Measurements from ENCODE around the gene PARD6G.

PARD6G gene

DNA sequence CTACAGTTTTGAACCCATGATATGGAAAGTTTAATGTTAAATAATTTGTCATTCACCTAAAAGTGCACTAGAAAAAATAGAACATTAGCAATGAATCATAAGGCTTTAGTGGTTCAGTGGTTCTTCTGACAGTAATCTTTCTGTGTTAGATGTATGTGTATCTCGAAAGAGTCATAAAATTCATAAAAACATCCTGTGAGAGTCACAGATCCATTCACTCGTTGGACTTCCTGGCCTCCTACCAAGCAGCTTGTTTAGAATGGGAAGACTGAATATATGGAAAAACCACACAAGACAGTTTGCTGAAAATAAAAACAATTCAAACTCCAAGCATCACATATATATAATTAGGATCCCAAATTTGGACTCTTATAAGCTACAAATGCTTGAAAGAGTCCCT lies 103.4 kb downstream of the PARD6G start:
- H3K4me1 ChIP-seq (ENCODE audit: insufficient read depth, low read length) = peaks cover 7% of the 10 kb centered on the region
- no peaks in the 10 kb centered on the region for H3K9me3 ChIP-seq (ENCODE audit: low read length)
- H3K36me3 ChIP-seq (ENCODE audit: insufficient read depth, low read length) = peaks cover 7% of the 10 kb centered on the region
- H3K27ac ChIP-seq (ENCODE audit: low read depth, low read length) = no peak overlapping the region
- H3K9ac ChIP-seq (ENCODE audit: low read length) = no peak overlapping the region
- H3K27me3 ChIP-seq (ENCODE audit: control insufficient read depth in 1 of 2, insufficient read depth in 2 of 2, low read length in 2 of 2) = no peaks in the 10 kb centered on the region
- H3K4me3 ChIP-seq (ENCODE audit: low read depth in 1 of 2, low read length in 2 of 2) = no peak overlapping the region

GRCh38 chr18:80140455-80140985 lies 106.8 kb downstream of the PARD6G start:
- Histone ChIP-seq H3K36me3 (ENCODE audit: insufficient read depth, low read length) (peaks cover 35% of the 10 kb centered on the region), H3K4me1 (ENCODE audit: insufficient read depth, low read length) (no peaks in the 10 kb centered on the region), H3K27me3 (ENCODE audit: control insufficient read depth in 1 of 2, insufficient read depth in 2 of 2, low read length in 2 of 2) (no peaks in the 10 kb centered on the region), H3K9ac (ENCODE audit: low read length) (no peak overlapping the region), H3K27ac (ENCODE audit: low read depth, low read length) (no peak overlapping the region), H3K4me3 (ENCODE audit: low read depth in 1 of 2, low read length in 2 of 2) (no peak overlapping the region), H3K9me3 (ENCODE audit: low read length) (no peaks in the 10 kb centered on the region)

DNA sequence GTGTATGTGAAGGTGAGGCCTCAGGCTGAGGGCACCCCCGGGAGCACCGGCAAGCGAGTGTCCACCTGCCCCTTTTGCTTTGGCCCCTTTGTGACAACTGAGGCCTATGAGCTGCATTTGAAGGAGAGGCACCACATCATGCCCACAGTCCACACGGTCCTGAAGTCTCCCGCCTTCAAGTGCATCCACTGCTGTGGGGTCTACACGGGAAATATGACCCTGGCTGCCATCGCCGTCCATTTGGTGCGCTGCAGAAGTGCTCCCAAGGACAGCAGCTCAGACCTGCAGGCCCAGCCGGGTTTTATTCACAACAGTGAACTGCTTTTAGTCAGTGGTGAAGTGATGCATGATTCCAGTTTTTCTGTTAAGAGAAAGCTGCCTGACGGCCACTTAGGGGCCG lies 109.3 kb downstream of the PARD6G start:
- Histone ChIP-seq H3K27me3 (ENCODE audit: control insufficient read depth in 1 of 2, insufficient read depth in 2 of 2, low read length in 2 of 2) (no peaks in the 10 kb centered on the region), H3K27ac (ENCODE audit: low read depth, low read length) (no peak overlapping the region), H3K9me3 (ENCODE audit: low read length) (no peaks in the 10 kb centered on the region), H3K36me3 (ENCODE audit: insufficient read depth, low read length) (peaks cover 51% of the 10 kb centered on the region), H3K4me3 (ENCODE audit: low read depth in 1 of 2, low read length in 2 of 2) (no peak overlapping the region), H3K9ac (ENCODE audit: low read length) (no peak overlapping the region), H3K4me1 (ENCODE audit: insufficient read depth, low read length) (no peaks in the 10 kb centered on the region)

DNA sequence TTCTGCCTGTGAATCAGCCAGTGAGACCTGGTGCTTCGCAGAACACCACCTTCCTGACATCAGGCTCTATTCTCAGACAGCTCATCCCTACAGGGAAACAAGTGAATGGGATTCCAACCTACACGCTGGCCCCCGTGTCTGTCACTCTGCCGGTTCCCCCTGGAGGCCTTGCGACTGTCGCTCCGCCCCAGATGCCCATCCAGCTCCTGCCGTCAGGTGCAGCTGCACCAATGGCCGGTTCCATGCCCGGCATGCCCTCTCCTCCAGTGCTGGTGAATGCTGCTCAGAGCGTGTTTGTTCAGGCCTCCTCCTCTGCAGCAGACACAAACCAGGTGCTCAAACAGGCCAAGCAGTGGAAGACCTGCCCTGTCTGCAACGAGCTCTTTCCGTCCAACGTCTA lies 110.2 kb downstream of the PARD6G start:
- H3K27me3 ChIP-seq (ENCODE audit: control insufficient read depth in 1 of 2, insufficient read depth in 2 of 2, low read length in 2 of 2) = no peaks in the 10 kb centered on the region
- H3K9ac ChIP-seq (ENCODE audit: low read length) = no peak overlapping the region
- H3K27ac ChIP-seq (ENCODE audit: low read depth, low read length) = no peak overlapping the region
- H3K9me3 ChIP-seq (ENCODE audit: low read length) = no peaks in the 10 kb centered on the region
- no peak overlapping the region for H3K4me3 ChIP-seq (ENCODE audit: low read depth in 1 of 2, low read length in 2 of 2)
- peaks cover 51% of the 10 kb centered on the region for H3K36me3 ChIP-seq (ENCODE audit: insufficient read depth, low read length)
- H3K4me1 ChIP-seq (ENCODE audit: insufficient read depth, low read length) = no peaks in the 10 kb centered on the region

DNA sequence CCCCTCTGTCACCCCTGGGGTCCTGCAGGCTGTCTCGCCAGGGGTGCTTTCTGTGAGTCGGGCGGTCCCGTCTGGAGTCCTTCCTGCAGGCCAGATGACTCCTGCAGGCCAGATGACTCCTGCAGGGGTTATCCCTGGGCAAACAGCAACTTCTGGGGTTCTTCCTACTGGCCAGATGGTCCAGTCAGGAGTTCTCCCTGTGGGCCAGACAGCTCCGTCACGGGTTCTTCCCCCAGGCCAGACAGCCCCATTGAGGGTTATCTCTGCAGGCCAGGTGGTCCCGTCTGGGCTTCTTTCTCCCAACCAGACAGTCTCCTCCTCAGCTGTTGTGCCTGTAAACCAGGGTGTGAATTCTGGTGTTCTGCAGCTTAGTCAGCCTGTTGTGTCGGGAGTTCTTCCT lies 110.6 kb downstream of the PARD6G start:
- no peaks in the 10 kb centered on the region for H3K27me3 ChIP-seq (ENCODE audit: control insufficient read depth in 1 of 2, insufficient read depth in 2 of 2, low read length in 2 of 2)
- no peak overlapping the region for H3K27ac ChIP-seq (ENCODE audit: low read depth, low read length)
- H3K9ac ChIP-seq (ENCODE audit: low read length) = no peak overlapping the region
- no peaks in the 10 kb centered on the region for H3K9me3 ChIP-seq (ENCODE audit: low read length)
- peaks cover 51% of the 10 kb centered on the region for H3K36me3 ChIP-seq (ENCODE audit: insufficient read depth, low read length)
- no peaks in the 10 kb centered on the region for H3K4me1 ChIP-seq (ENCODE audit: insufficient read depth, low read length)
- H3K4me3 ChIP-seq (ENCODE audit: low read depth in 1 of 2, low read length in 2 of 2) = no peak overlapping the region

DNA sequence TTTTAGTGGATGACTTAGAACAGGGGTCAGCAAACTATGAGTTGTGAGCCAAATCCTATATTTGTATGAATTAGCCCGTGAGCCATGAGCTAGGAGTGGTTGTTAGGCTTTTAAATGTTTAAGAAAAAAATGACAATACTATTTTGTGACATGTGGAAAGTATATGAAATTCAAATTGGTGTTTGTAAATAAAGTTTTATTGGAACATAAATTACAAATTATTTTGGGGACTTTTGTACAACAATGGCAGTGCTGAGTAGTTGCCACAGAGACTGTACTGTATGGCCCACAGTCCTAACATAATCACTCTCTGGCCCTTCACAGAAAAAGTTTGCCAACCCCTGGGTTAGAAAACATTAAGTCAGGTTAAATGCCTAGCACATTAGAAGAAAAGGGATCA lies 112.2 kb downstream of the PARD6G start:
- Histone ChIP-seq H3K4me1 (ENCODE audit: insufficient read depth, low read length) (no peaks in the 10 kb centered on the region), H3K4me3 (ENCODE audit: low read depth in 1 of 2, low read length in 2 of 2) (no peak overlapping the region), H3K27me3 (ENCODE audit: control insufficient read depth in 1 of 2, insufficient read depth in 2 of 2, low read length in 2 of 2) (no peaks in the 10 kb centered on the region), H3K9ac (ENCODE audit: low read length) (no peak overlapping the region), H3K27ac (ENCODE audit: low read depth, low read length) (no peak overlapping the region), H3K36me3 (ENCODE audit: insufficient read depth, low read length) (peaks cover 51% of the 10 kb centered on the region), H3K9me3 (ENCODE audit: low read length) (no peaks in the 10 kb centered on the region)

- Histone ChIP-seq H3K9me3 (ENCODE audit: low read length) (no peaks in the 10 kb centered on the region), H3K9ac (ENCODE audit: low read length) (no peak overlapping the region), H3K27ac (ENCODE audit: low read depth, low read length) (no peak overlapping the region), H3K27me3 (ENCODE audit: control insufficient read depth in 1 of 2, insufficient read depth in 2 of 2, low read length in 2 of 2) (no peaks in the 10 kb centered on the region), H3K4me1 (ENCODE audit: insufficient read depth, low read length) (no peaks in the 10 kb centered on the region), H3K36me3 (ENCODE audit: insufficient read depth, low read length) (peaks cover 36% of the 10 kb centered on the region), H3K4me3 (ENCODE audit: low read depth in 1 of 2, low read length in 2 of 2) (no peak overlapping the region)
These were observed 114.2 kb downstream of the PARD6G start for GRCh38 chr18:80133124-80133523.

- peaks cover 27% of the 10 kb centered on the region for H3K36me3 ChIP-seq (ENCODE audit: insufficient read depth, low read length)
- no peaks in the 10 kb centered on the region for H3K27me3 ChIP-seq (ENCODE audit: control insufficient read depth in 1 of 2, insufficient read depth in 2 of 2, low read length in 2 of 2)
- H3K9ac ChIP-seq (ENCODE audit: low read length) = no peak overlapping the region
- no peaks in the 10 kb centered on the region for H3K4me1 ChIP-seq (ENCODE audit: insufficient read depth, low read length)
- H3K9me3 ChIP-seq (ENCODE audit: low read length) = no peaks in the 10 kb centered on the region
- no peak overlapping the region for H3K4me3 ChIP-seq (ENCODE audit: low read depth in 1 of 2, low read length in 2 of 2)
- no peak overlapping the region for H3K27ac ChIP-seq (ENCODE audit: low read depth, low read length)
These were observed 115.0 kb downstream of the PARD6G start for GRCh38 chr18:80132180-80132812.

DNA sequence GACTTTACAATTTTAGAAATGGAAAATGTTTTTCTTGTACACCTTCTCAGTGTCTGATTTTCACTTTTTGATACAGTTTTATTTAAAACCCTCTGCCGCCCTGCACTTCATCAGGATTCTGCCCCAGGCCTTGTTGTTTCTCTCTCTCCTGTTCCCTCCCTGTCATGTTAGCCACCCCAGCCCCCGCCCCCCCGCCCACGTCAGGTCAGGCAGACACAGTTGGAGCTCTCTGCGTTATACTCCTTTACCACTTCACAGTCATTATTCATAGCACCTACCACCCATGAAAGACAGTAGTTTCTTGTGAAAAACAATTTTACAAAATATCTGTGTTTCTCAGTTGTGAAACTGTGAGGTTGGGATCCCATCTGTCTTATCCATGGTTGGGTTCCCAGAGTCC lies 116.8 kb downstream of the PARD6G start:
- Histone ChIP-seq H3K9ac (ENCODE audit: low read length) (no peak overlapping the region), H3K27me3 (ENCODE audit: control insufficient read depth in 1 of 2, insufficient read depth in 2 of 2, low read length in 2 of 2) (no peaks in the 10 kb centered on the region), H3K4me1 (ENCODE audit: insufficient read depth, low read length) (no peaks in the 10 kb centered on the region), H3K36me3 (ENCODE audit: insufficient read depth, low read length) (peaks cover 15% of the 10 kb centered on the region), H3K27ac (ENCODE audit: low read depth, low read length) (no peak overlapping the region), H3K9me3 (ENCODE audit: low read length) (no peaks in the 10 kb centered on the region), H3K4me3 (ENCODE audit: low read depth in 1 of 2, low read length in 2 of 2) (no peak overlapping the region)

GRCh38 chr18:80129672-80130367 lies 117.5 kb downstream of the PARD6G start:
- no peaks in the 10 kb centered on the region for H3K9me3 ChIP-seq (ENCODE audit: low read length)
- no peak overlapping the region for H3K9ac ChIP-seq (ENCODE audit: low read length)
- no peaks in the 10 kb centered on the region for H3K4me1 ChIP-seq (ENCODE audit: insufficient read depth, low read length)
- H3K27ac ChIP-seq (ENCODE audit: low read depth, low read length) = no peak overlapping the region
- H3K36me3 ChIP-seq (ENCODE audit: insufficient read depth, low read length) = peaks cover 14% of the 10 kb centered on the region
- no peaks in the 10 kb centered on the region for H3K27me3 ChIP-seq (ENCODE audit: control insufficient read depth in 1 of 2, insufficient read depth in 2 of 2, low read length in 2 of 2)
- H3K4me3 ChIP-seq (ENCODE audit: low read depth in 1 of 2, low read length in 2 of 2) = no peak overlapping the region

DNA sequence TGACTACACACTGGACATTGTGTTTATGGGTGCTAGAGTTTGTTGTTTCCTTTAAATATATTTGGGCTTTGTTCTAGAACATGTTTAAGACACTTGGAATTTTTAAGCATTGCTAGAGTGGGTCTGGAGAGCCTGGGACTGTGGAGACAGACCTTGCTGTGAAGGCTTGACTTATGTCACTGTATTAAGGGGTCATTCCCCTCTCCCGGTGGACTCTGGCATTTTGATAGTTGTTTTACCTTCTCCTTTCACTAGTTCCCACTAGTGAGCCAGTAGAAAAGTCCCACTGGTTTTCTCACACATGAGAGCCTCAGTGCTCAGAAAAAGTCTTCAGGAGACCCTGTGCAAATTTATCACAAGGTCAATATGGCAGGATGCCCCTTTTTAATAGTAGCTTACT lies 119.7 kb downstream of the PARD6G start:
- Histone ChIP-seq H3K27ac (ENCODE audit: low read depth, low read length) (no peak overlapping the region), H3K27me3 (ENCODE audit: control insufficient read depth in 1 of 2, insufficient read depth in 2 of 2, low read length in 2 of 2) (no peaks in the 10 kb centered on the region), H3K4me1 (ENCODE audit: insufficient read depth, low read length) (no peaks in the 10 kb centered on the region), H3K9ac (ENCODE audit: low read length) (no peak overlapping the region), H3K9me3 (ENCODE audit: low read length) (no peaks in the 10 kb centered on the region), H3K36me3 (ENCODE audit: insufficient read depth, low read length) (no peaks in the 10 kb centered on the region), H3K4me3 (ENCODE audit: low read depth in 1 of 2, low read length in 2 of 2) (no peak overlapping the region)

DNA sequence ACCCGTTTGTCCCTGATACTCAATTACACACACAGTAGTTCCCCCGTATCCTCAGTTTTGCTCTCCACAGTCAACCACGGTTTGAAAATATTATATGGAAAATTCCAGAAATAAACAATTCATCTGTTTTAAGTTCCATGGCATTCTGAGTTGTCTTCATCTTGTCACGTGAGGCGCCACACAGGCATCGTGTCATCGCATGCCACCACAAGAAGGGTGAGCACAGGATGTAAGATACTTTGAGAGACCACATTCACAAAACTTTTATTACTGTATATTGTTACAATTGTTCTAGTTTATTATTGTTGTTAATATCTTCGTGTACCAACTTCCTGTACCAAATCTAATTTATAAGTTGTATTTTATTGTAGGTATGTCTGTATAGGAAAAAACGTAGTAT lies 120.5 kb downstream of the PARD6G start:
- no peak overlapping the region for H3K9ac ChIP-seq (ENCODE audit: low read length)
- H3K4me1 ChIP-seq (ENCODE audit: insufficient read depth, low read length) = no peaks in the 10 kb centered on the region
- H3K36me3 ChIP-seq (ENCODE audit: insufficient read depth, low read length) = no peaks in the 10 kb centered on the region
- H3K27me3 ChIP-seq (ENCODE audit: control insufficient read depth in 1 of 2, insufficient read depth in 2 of 2, low read length in 2 of 2) = no peaks in the 10 kb centered on the region
- H3K27ac ChIP-seq (ENCODE audit: low read depth, low read length) = no peak overlapping the region
- H3K9me3 ChIP-seq (ENCODE audit: low read length) = no peaks in the 10 kb centered on the region
- H3K4me3 ChIP-seq (ENCODE audit: low read depth in 1 of 2, low read length in 2 of 2) = no peak overlapping the region

All from muscle layer of colon (tissue), 2 donors.